Pons (tissue), 1 donor: Measurements from ENCODE around the gene PURB.
"Not testable (repeated sequence)": the region's sequence is repeated elsewhere in the genome, so short reads cannot be mapped to it uniquely, and the experiment has no call there.

Experiments used
- DNase-seq: peaks from one replicate; pipeline ENCODE4 v3.0.0-alpha.2; 2016; ENCODE audit warnings: low spot score

The PURB gene

GRCh38 chr7:44891791-44892190 lies 6.5 kb upstream of the PURB start:
- DNase-seq, result no peak

DNA sequence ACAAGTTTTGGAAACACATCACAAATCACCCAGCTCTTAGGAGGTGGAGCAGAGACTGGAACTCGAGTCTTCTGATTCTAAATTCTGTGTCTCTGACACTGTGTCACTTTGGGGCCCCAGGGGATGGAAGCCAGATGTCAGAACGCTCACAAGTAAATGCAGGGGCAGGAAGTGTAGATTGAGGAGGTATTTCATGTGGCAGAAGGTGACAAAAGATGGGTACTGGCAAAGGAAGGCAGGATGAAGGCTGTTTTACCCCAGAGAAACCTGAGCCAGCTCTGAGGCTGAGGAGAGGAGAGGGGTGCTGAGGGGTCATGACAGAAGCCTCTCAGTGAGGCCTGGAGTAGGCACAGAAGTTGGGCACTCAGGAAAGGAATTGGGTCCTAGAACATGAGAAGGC lies 6.0 kb upstream of the PURB start:
- no peak for DNase-seq

DNA sequence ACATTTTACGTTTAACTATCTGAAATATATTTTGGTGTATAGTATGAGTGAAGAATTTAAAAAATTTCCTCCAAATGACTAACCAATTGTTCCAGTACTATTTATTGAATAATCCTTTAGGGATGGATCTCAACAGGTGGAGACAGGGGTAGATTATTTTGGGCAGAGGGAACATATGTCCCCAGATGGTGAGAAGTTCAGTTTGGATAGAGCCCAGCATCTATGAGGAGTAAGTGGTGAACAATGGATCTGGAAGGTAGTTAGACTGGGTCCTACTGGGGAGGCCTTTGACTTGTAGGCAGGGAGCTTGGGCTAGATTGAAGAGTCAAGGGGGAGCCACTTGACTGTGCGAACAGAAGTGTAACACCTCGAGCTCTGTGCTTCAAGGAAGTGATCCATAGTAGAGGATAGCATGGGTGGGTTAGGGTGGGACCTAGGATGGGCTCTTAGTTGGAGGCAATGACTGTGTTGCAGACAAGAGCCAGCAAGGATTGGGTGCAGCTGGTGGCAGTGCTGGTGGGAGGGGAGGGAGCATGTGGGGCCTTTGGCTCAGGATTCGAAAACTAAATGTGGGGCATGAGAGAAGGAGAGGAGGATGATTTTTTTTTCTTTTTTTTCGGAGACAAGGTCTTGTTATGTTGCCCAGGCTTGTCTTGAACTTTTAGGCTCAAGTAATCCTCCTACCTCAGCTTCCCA lies 3.9 kb upstream of the PURB start:
- DNase-seq, result no peak

- DNase-seq, result no peak
Measured at GRCh38 chr7:44887293-44887692, 2.0 kb upstream of the PURB start.

DNA sequence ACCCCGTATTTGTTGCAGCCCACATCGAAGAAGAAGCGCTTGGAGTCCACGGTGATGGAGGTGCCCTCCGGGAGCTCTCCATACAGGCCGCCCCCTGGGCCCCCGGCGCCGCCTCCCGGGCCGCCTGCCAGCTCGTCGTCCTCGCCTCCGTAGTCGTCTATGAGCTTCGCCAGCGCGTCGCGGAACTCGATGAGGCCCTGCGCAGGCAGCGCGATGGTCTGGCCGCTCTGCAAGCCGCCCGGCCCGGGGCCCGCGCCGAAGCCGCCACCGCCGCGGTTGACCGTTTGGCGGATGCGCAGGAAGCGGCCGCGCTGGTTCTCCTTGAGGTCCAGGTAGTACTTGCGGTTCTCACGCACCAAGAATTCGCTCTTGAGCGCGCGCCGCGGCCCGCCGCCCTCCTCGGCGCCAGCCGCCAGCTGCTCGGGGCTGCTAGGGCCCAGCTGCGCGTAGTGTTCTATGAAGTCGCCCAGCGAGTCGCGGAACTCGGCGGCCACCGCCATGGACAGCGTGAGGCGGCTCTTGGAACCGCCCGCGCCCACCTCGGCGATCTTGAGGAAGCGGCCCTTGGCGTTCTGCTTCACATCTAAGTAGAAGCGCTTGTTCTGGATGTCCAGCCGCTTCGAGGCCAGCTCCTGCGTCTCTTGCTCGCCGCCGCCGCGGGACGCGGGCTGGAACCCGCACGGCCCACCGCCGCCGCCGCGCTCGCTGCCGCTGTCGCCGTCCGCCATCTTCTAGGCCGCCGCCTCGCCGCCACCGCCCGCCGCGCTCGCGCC lies 523 bp downstream of the PURB start:
- no peak for DNase-seq

DNA sequence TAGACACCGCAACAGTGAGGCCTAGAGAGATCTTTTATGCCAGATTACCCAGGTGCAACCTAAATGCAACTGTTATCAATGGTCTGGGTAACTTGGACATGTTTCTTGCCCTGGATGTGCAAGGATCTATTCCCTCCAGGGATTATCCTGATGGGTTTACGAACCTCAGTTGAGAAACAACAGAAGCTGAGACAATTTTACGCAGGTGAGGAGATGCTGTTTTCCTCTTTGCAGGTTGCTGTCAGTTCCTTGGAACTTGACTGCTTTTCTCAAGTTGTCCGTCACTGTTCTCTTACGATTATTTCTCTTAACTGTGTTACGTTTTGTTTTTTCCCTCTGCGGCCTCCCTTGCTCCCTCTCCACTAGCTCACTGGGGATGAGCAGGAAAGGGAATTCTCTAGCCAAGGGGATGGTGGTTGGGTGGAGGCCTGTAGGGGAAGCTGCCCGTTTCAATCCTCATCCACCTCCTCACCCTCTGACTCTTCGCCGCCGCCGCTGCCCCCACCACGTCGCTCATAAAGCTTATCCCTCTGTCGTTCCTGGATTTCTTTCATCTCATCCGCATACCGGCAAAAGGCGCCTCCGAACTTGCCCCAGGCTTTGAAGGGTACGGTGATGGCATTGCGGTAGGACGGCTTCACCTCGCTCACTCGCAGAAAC lies 1.2 kb downstream of the PURB start:
- no peak for DNase-seq

GRCh38 chr7:44882899-44883298 lies 2.4 kb downstream of the PURB start:
- DNase-seq, result no peak

DNA sequence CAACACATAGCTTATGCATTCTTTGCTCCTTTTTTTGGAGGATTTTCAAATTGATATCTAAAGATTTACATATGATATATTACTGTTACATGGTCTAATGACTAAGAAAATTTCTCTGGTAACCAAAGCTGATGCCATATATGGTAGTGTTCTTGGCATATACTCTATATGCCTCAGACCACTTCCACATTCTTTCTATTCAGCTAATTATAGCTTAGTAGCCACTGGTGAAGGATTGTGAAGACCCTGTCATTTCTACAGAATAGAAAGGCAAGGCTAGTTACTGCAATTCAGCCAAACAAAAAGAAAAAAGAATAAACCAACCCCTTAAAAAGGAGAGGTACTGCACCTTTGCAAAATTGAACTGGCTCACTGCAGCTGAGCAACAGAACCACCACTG lies 3.7 kb downstream of the PURB start:
- no peak for DNase-seq

- DNase-seq, result no peak
Measured at GRCh38 chr7:44881066-44881600, 4.2 kb downstream of the PURB start.

DNA sequence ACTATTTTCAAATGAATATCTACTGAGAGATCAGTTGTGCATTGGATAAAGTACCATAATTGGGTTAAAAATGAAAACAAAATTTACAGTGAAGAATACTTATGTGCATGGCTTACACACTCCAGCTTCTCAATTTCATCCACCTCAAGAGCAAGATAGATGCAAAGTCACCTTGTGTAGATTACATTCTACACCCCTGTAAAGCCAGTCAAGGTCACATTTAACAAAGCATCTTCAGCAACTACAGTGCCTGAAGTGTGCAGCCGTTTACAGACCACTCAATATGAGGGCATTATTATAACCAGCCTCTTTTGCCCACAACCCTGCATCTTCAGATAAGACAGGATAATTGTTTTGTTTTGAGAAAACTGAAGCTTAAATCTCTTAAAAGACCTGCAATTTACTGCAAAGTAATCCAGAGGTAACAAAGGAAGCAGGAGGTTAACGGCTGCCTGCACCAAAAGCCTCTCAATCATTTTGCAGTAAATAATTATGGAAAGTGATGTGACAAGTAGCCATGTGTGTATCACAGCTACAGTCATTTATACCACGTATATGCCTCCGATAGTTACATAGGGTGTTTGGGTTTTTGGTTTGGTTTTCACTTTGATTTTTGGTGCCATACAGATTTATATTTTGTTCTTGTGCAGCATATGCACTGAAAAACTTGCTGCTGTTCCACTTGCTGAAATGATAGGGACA lies 4.9 kb downstream of the PURB start:
- DNase-seq, result no peak

DNA sequence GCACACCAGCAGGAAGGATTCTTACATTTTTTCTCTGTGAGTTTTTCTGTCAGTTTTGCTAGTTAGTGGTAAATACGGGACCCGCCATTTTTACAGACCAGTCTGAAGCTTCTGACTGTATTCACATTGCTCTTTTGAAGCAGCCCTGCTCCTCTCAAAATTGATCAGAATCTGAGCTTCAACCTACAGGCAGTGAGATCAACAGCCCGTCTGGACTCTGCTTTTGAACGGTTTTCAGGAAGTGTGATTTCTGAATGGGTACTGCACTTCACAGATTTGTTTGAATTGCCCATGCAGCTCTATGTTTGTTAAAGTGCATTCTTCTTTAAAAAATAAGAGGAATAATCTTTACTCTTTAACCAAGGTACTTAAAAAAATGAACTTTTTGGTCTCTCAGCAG lies 8.9 kb downstream of the PURB start:
- no peak for DNase-seq

- no peak for DNase-seq
Measured at GRCh38 chr7:44875241-44875640, 10.1 kb downstream of the PURB start.

- no peak for DNase-seq
Measured at GRCh38 chr7:44872787-44873186, 12.5 kb downstream of the PURB start.

DNA sequence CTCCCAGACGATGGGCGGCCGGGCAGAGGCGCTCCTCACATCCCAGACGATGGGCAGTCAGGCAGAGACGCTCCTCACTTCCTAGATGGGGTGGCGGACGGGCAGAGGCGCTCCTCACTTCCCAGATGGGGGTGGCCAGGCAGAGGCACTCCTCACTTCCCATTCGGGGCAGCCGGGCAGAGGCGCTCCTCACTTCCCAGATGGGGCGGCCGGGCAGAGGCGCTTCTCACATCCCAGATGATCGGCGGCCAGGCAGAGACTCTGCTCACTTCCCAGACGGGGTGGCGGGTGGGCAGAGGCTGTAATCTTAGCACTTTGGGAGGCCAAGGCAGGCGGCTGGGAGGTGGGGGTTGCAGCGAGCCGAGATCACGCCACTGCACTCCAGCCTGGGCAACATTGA lies 13.4 kb downstream of the PURB start:
- not testable (repeated sequence) for DNase-seq

DNA sequence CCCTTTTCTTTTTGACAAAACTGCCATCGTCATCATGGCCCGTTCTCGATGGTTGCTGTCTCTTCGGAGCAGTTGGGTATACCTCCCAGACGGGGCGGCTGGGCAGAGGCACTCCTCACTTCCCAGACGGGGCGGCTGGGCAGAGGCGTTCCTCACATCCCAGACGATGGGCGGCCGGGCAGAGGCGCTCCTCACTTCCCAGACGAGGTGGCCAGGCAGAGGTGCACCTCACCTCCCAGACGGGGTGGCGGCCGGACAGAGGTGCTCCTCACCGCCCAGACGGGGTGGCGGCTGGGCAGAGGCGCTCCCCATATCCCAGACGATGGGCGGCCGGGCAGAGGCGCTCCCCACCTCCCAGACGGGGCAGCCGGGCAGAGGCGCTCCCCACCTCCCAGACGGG lies 14.6 kb downstream of the PURB start:
- DNase-seq, result not testable (repeated sequence)

DNA sequence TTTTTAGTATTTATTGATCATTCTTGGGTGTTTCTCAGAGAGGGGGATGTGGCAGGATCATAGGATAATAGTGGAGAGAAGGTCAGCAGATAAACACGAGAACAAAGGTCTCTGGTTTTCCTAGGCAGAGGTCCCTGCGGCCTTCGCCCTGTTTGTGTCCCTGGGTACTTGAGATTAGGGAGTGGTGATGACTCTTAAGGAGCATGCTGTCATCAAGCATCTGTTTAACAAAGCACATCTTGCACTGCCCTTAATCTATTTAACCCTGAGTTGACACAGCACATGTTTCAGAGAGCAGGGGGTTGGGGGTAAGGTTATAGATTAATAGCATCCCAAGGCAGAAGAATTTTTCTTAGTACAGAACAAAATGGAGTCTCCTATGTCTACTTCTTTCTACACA lies 15.0 kb downstream of the PURB start:
- DNase-seq, result not testable (repeated sequence)

GRCh38 chr7:44867073-44867995 lies 18.0 kb downstream of the PURB start:
- DNase-seq, result peak; percentile 47

DNA sequence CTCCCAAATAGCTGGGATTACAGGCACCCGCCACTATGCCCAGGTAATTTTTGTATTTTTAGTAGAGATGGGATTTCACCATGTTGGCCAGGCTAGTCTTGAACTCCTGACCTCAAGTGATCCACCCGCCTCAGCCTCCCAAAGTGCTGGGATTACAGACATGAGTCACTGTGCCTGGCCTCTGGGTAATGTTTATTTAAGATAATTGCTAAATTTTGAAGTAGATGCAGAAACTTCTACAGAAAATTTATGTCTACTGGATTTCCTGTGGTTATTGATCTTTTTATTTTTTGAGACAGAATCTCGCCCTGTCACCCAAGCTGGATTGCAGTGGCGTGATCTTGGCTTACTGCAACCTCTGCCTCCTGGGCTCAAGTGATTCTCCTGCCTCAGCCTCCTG lies 23.4 kb downstream of the PURB start:
- not testable (repeated sequence) for DNase-seq

DNA sequence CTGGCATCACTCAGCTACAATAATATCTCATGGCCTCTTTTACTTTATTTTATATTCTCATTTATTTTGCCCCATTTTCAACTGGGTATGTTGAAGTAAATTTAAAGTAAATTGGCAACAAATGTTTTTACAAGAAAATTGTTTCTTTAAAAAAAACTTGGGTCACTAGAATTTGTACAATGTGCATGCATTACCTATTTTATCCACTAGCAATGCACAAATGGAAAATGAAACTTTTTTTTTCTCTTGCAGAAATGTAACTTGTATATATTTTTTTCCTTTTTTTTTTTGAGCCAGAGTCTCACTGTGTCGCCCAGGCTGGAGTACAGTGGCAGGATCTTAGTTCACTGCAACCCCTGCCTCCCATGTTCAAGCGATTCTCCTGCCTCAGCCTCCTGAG lies 27.2 kb downstream of the PURB start:
- DNase-seq, result no peak

DNA sequence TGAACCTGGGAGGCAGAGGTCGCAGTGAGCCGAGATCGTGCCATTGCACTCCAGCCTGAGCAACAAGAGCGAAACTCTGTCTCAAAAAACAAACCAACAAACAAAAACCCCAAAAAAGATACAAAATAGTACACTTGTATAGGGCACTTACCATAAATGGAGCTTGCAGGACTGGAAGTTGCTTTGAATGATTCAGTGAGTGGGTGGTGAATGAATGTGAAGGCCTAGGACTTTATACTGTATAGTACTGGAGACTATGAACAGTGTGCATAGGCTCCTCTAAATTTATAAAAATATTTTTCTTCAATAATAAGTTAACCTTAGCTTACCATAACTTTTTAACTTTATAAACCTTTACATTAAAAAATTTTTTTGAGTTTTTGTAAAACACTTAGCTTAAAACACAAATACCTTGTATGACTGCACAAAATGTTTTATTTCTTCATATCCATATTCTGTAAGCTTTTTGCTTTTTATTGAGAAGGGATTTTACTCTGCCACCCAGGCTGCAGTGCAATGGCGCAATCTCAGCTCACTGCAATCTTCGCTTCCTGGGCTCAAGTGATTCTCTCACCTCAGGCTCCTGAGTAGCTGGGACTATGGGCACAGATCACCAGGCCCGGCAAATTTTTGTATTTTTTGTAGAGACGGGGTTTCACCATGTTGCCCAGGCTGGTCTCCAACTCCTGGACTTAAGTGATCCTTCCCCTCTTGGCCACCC lies 30.5 kb downstream of the PURB start:
- DNase-seq, result no peak

GRCh38 chr7:44853391-44853790 lies 31.9 kb downstream of the PURB start:
- DNase-seq, result no peak
